CD4-positive, alpha-beta T cell (primary cell): ENCODE data around the gene KLHL1. TPM values are rescaled to one million over a fixed set of nuclear protein-coding genes. Genes with fewer than 3 reads are reported as not detected.

Source experiments
- ATAC-seq: fragments of 200-7000 bp; cut with Tn5 transposase; one replicate; pipeline ENCODE4 v1.10.0; 2022; ENCODE audit warnings: mild to moderate bottlenecking; ENCODE audit not compliant: poor library complexity
- CTCF ChIA-PET: fragments of 350-600 bp; sonication (Branson Sonifier 250); formaldehyde crosslinking; loops from one replicate; lab custom pipeline; 2021; ENCODE audit warnings: antibody characterized with exemption, inconsistent platforms; lab: Charles Lee
- POLR2A ChIA-PET: fragments of 350-600 bp; sonication (Branson Sonifier 250); formaldehyde crosslinking; loops from one replicate; lab custom pipeline; 2021; ENCODE audit warnings: antibody characterized with exemption, inconsistent platforms; lab: Charles Lee
- DNase-seq, 14 experiments: peaks; one replicate each; pipeline ENCODE4 v3.0.0-alpha.2; 2013 to 2020; ENCODE audit warnings: mixed read lengths in 2 of 14
- H3K27ac ChIP-seq, 2 donors: one replicate each; pipeline versions ENCODE4 v1.5.1 to v1.7.0; 2013; ENCODE audit warnings: low read length in 2 of 2, low read depth in 1 of 2, mild to moderate bottlenecking in 1 of 2
- H3K27me3 ChIP-seq, 2 experiments: 1 replicate in 1 of 2; 2 replicates in 1 of 2; pipeline versions ENCODE4 v1.6.1 to v1.7.0; 2013; ENCODE audit warnings: low read length in 2 of 2, control low read depth in 1 of 2, mild to moderate bottlenecking in 1 of 2, moderate library complexity in 1 of 2; ENCODE audit not compliant: insufficient read depth in 2 of 2, control insufficient read depth in 1 of 2
- H3K36me3 ChIP-seq: one replicate; pipeline ENCODE4 v1.6.1; 2013; ENCODE audit warnings: low read length, control low read depth; ENCODE audit not compliant: insufficient read depth
- H3K4me1 ChIP-seq: one replicate; pipeline ENCODE4 v1.6.1; 2013; ENCODE audit warnings: low read length, control low read depth; ENCODE audit not compliant: insufficient read depth
- H3K4me3 ChIP-seq: one replicate; pipeline ENCODE4 v1.5.1; 2013; ENCODE audit warnings: mild to moderate bottlenecking, low read length, moderate library complexity
- H3K9me3 ChIP-seq, 2 experiments: 1 replicate in 1 of 2; 2 replicates in 1 of 2; pipeline versions ENCODE4 v1.6.1 to v1.7.0; 2013; ENCODE audit warnings: low read length in 2 of 2, mild to moderate bottlenecking in 2 of 2, control low read depth in 1 of 2, moderate library complexity in 1 of 2; ENCODE audit not compliant: control insufficient read depth in 1 of 2, insufficient read depth in 1 of 2
- H3K27ac Mint-ChIP-seq: one replicate; pipeline ENCODE4 v1.8.0; 2020; ENCODE audit warnings: mixed read lengths
- H3K27me3 Mint-ChIP-seq: one replicate; pipeline ENCODE4 v1.8.0; 2021; ENCODE audit warnings: mixed read lengths
- H3K36me3 Mint-ChIP-seq: one replicate; pipeline ENCODE4 v1.8.0; 2021; ENCODE audit warnings: low read depth, mixed read lengths
- H3K4me1 Mint-ChIP-seq: one replicate; pipeline ENCODE4 v1.8.0; 2021; ENCODE audit warnings: low read depth, mixed read lengths
- H3K4me3 Mint-ChIP-seq: one replicate; pipeline ENCODE4 v1.8.0; 2020; ENCODE audit warnings: mild to moderate bottlenecking, mixed read lengths
- H3K9me3 Mint-ChIP-seq: one replicate; pipeline ENCODE4 v1.8.0; 2020; ENCODE audit warnings: mixed read lengths
- CTCF ChIP-seq: fragments of 200-600 bp; IDR thresholded peaks from one replicate; pipeline ENCODE4 v1.8.0; 2022; ENCODE audit warnings: antibody characterized with exemption, mild to moderate bottlenecking
- intact Hi-C, 2 experiments: fragments of 100-400 bp; cut with DNase I in 1 of 2; cut with micrococcal nuclease in 1 of 2; formaldehyde crosslinking; loops; one replicate each; pipeline versions ENCODE4 v1.15.1 to v1.9.0; 2023 to 2025; cut with DNase I, micrococcal nuclease
- total RNA-seq, 174 experiments: library from RNA in 2 of 174; stranded (reverse) in 2 of 174; gene quantifications; one replicate each; pipeline ENCODE4 v1.2.3 and lab custom pipeline; 2021 to 2026

Gene KLHL1
- total RNA-seq, 2 experiments from 2014 or later: not detected

- Mint-ChIP-seq H3K4me3 (no peak overlapping the region), H3K9me3 (peaks cover 4% of the 10 kb centered on the region), H3K27ac (no peak overlapping the region), H3K4me1 (no peaks in the 10 kb centered on the region), H3K27me3 (no peaks in the 10 kb centered on the region), H3K36me3 (no peaks in the 10 kb centered on the region)
- Histone ChIP-seq H3K4me3 (no peak overlapping the region), H3K27me3 (no peaks in the 10 kb centered on the region), H3K36me3 (no peaks in the 10 kb centered on the region), H3K27ac (no peak overlapping the region), H3K4me1 (no peaks in the 10 kb centered on the region), H3K9me3 (peaks cover 6% of the 10 kb centered on the region in 2 experiments)
- ATAC-seq (no peak), DNase-seq (no peak)
- CTCF ChIA-PET: no interaction called here
- TF ChIP-seq CTCF: no peak
- POLR2A ChIA-PET: no interaction called here
- intact Hi-C loops: no loop called here
These were observed 450.6 kb downstream of the KLHL1 start for GRCh38 chr13:69657676-69658075.

- ATAC-seq: no peak
- Histone ChIP-seq H3K4me3 (no peak overlapping the region), H3K27ac (no peak overlapping the region), H3K9me3 (peaks cover 0 to 4% of the 10 kb centered on the region in 2 experiments), H3K27me3 (no peaks in the 10 kb centered on the region), H3K4me1 (no peaks in the 10 kb centered on the region), H3K36me3 (no peaks in the 10 kb centered on the region)
- no peak overlapping the region for H3K4me3 Mint-ChIP-seq
- no peak for DNase-seq
- no peaks in the 10 kb centered on the region for H3K36me3 Mint-ChIP-seq
- intact Hi-C loops: loop anchor here in 1 of 2 experiments (1.0 kb wide), 1 partner anchor 18 kb away; no protein-coding TSS in a partner anchor
- H3K4me1 Mint-ChIP-seq: no peaks in the 10 kb centered on the region
- ChIA-PET POLR2A (no interaction called here), CTCF (no interaction called here)
- H3K27ac Mint-ChIP-seq: no peak overlapping the region
- no peak for TF ChIP-seq CTCF
- peaks cover 4% of the 10 kb centered on the region for H3K9me3 Mint-ChIP-seq
- no peaks in the 10 kb centered on the region for H3K27me3 Mint-ChIP-seq
These were observed 453.9 kb downstream of the KLHL1 start for GRCh38 chr13:69654392-69654791.

Other genes with a start within 250 kb of the KLHL1 start
- gene ATXN8OS, start 626 bp downstream of the KLHL1 start, total RNA-seq: not detected